Fibroblast of villous mesenchyme (primary cell): Measurements from ENCODE around the gene NFRKB. TPM values are rescaled to one million over a fixed set of nuclear protein-coding genes. Genes with fewer than 3 reads are reported as not detected.
A peak's percentile ranks its signal among the peaks of the same experiment; 100 is the strongest.

ENCODE experiments used
- DNase-seq: peaks from one replicate; pipeline ENCODE4 v3.0.0-alpha.2; 2010; ENCODE audit warnings: low read depth
- H3K4me3 ChIP-seq: 2 replicates; pipeline ENCODE4 v1.5.1; 2011; ENCODE audit warnings: low read depth, mild to moderate bottlenecking, low read length
- total RNA-seq: library from RNA; depleted of rRNA; stranded (reverse); fragments of >200 nt; gene quantifications from 2 replicates; pipeline ENCODE4 v1.2.3, GENCODE V29; 2012
- TF ChIP-seq, protein P1 (sequence below): IDR thresholded peaks from 2 replicates; pipeline ENCODE4 v1.5.1; 2012; ENCODE audit warnings: low read depth, mild to moderate bottlenecking, low read length; ENCODE audit not compliant: insufficient read depth

Gene NFRKB
- total RNA-seq, 1 donor: 22.5 TPM

DNA sequence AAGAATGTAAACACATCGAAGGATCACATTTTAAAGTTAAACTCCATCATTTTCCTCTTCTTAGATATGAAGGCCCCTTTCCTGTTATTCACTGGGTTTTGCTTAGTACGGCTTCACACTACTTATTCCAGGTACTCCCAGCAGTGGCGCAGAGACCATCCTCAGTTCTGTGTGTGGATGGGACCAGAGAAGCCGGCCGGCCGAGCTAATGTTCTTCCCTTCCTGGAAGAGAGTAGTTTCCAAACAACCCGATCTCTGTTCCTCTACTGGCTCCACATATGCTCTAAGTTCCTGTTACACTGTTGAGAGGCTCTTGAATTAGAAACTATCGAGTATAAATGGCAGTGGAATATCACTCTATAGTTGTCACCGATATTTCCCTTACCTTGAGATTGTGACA is 684 bp upstream of the NFRKB start:
- TF ChIP-seq, protein P1, sequence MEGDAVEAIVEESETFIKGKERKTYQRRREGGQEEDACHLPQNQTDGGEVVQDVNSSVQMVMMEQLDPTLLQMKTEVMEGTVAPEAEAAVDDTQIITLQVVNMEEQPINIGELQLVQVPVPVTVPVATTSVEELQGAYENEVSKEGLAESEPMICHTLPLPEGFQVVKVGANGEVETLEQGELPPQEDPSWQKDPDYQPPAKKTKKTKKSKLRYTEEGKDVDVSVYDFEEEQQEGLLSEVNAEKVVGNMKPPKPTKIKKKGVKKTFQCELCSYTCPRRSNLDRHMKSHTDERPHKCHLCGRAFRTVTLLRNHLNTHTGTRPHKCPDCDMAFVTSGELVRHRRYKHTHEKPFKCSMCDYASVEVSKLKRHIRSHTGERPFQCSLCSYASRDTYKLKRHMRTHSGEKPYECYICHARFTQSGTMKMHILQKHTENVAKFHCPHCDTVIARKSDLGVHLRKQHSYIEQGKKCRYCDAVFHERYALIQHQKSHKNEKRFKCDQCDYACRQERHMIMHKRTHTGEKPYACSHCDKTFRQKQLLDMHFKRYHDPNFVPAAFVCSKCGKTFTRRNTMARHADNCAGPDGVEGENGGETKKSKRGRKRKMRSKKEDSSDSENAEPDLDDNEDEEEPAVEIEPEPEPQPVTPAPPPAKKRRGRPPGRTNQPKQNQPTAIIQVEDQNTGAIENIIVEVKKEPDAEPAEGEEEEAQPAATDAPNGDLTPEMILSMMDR: no peak
- DNase-seq: peak; percentile 2
- H3K4me3 ChIP-seq: peak overlapping the region; percentile 86

DNA sequence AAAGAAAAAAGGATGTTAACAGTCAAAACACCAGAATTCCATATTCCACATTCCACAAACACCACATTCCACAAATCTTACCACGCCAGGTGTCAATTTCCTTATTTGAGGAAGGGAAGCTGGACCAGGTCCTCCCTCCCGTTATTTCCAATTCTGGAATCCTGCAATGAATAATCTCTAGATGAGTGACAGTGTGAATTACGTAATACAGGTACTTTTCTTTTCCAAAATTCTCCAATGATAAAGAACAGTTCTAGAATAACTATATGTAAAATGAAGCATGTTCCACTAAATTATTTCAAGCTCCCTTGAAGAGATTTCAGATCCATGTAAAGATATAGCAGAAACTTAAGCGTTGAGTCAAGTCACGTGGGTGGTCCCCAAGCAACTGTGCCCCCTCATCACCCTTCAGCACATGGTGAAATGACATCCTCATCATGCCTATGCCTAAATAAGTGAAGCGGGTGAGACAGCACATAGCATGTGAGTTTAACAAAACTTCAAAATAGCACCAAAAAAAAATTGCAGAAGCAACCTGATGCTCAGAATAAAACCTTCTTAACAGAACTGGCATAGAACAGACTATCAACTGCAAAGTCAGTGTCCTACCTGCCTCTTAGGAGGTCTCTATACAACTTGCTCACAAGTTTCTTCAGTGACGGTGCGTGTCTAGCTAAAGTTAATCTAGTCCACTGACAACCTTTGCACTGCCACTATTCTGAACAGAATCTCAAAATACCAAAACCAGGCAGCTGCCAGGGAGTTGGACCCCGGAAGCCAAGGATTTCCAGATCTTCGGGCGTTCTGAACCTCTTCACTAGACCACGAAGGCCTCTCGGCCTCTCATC is 876 bp downstream of the NFRKB start:
- TF ChIP-seq, protein P1: no peak
- DNase-seq: peak; percentile 5
- H3K4me3 ChIP-seq: peak overlapping the region; percentile 86

DNA sequence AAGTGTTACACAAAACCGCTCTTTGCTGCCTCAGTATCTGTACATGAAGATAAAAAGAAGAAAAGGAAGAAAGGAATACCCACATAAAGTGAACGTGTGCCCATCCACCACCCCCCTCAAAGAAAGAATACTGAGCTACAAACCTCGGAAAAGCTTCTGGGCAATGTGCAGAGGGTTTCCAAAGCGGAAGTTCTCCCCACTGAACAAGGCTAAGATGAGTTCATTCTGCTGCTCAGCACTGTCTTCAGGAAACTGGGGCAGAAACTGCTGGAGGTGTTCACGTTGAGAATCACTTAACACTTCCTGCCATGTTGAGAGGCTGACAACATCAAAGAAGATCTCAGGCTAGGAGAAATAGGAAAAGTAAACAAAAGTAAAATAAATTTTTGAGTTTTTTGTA is 6.9 kb downstream of the NFRKB start:
- no peak for DNase-seq
- H3K4me3 ChIP-seq: no peak overlapping the region
- TF ChIP-seq, protein P1: no peak

DNA sequence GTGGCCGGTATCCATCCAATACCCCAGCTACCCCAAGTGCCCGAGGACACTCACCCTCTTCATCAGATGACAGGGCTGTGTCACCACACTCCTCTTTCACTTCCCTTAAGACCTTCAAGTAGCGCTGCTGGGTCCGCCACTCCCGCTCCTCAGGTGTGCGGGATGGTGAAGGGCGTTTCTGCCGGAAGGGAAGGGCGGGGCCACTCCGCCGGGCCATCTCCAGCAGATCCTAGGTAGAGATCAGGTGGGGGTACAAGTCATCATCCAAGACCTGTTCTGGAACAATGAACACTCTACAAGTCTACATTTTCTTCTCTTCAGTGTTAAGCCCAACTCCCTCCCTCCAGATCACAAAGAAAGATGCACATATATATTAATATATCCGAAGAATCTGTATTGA is 10.0 kb downstream of the NFRKB start:
- TF ChIP-seq, protein P1: no peak
- no peak for DNase-seq
- H3K4me3 ChIP-seq: no peak overlapping the region

DNA sequence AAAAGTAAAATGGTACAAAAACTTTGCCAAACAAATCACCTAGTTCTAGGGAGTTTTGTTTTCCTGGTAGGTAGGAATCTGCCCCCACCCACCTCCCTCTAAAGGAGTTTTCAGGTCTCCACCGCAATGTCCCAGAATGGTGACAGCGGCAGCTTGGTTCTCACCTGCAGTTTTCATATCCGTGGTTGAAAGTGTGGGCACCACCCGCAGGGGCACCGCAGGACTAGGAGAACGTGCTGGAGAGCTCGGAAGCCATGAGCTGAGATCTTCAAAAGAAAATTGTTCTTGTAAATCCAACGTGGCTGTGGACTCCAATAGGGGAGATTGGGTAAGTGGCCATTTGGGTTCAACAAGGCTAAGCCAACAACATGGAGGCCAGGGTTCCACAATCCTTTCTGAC is 10.8 kb downstream of the NFRKB start:
- no peak overlapping the region for H3K4me3 ChIP-seq
- DNase-seq: no peak
- TF ChIP-seq, protein P1: no peak

DNA sequence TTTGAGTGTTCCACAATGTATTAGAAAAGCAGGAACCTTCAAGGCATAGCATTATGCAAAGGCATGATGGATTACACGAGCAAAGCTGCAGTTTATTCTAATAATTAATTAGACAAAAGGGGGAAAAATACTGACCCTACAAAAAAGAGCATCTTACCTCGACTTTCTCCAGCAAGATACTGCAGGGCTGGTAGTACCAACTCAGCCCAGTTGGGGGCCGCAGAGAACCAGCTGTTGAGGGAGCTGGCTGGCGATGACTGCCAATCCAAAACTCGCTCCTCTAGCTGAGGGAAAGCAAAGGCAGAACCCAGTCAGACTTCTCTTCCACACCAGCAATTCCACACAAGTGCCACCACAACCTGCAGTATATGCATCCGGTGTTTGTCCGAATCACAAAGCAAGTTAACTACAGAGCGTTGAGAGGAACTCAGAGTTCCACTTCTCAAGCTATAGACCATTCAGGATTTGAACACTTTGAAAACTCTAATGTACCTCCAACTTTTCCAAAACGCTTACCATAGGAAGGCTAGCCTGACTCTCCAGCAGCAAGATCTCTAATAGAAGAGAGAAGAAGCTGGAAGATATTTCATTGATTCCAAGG is 13.7 kb downstream of the NFRKB start:
- TF ChIP-seq, protein P1: peak; percentile 69
- DNase-seq: peak; percentile 21
- no peak overlapping the region for H3K4me3 ChIP-seq
